ENCODE results near the gene MMP17.
"Not testable (repeated sequence)": the region's sequence is repeated elsewhere in the genome, so short reads cannot be mapped to it uniquely, and the experiment has no call there.

The MMP17 gene

DNA sequence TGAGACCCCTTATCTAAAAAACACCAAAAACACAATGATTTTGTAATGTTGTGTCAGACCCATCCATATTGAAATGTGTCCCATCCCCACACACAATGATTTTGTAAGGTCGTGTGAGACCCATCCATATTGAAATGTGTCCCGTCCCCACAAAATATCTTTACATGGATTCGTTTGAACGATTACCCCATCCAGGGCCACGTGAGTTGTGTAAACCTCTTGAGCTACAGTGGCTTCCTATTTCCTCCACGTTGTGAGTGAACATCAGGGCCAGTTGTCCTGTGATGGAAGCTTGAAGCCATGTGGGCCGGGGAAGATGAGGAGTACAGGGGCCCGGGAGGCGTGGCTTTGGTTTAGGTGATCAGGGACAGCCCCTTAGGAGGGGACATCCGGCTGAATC lies 39.3 kb downstream of the MMP17 start:
- CTCF ChIA-PET, result no interaction called here
- Mint-ChIP-seq H3K4me3 (no peak overlapping the region), H3K27ac (no peak overlapping the region), H3K9me3 (no peaks in the 10 kb centered on the region), H3K36me3 (no peaks in the 10 kb centered on the region), H3K4me1 (no peaks in the 10 kb centered on the region), H3K27me3 (no peaks in the 10 kb centered on the region)
- DNase-seq, result no peak

DNA sequence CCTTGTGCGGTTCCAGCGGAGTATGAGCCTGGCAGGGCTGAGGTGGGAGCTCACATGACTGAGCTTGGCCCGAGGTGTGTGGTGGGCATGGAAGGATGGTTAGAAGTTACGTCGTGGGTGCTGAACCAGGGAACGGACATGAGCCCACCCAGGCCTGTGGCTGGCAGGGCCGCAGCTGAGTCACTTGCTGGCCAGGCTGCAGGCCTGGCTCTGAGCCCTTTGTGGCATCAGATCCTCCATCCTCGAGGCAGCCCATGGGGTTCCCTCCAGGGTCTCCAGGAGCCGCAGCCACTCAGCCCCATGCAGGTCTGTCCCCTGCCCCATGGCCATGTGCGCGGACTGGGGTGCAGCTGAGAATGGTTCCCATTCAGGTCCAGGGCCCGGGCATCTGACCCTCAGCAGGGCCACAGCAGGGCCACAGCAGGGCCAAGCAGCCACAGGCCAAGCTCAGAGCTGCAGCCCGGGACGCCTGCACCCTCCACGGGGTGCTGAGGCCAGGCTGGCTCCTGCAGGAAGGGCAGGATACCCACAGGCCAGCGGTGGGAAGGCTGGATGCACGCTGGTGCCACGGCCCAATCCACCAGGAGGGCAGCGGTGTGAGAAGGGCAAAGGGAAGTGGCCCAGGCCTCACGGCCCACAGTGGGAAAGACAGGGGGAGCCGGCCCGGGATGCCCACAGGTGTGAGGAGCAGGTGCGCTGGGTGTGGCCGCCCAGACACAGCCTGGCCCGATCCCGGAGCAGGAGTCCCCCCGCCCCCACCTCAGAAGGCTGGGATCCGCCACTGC lies 39.9 kb downstream of the MMP17 start:
- Mint-ChIP-seq H3K9me3 (no peaks in the 10 kb centered on the region), H3K27ac (no peak overlapping the region), H3K4me3 (no peak overlapping the region), H3K27me3 (no peaks in the 10 kb centered on the region), H3K4me1 (no peaks in the 10 kb centered on the region), H3K36me3 (no peaks in the 10 kb centered on the region)
- CTCF ChIA-PET, result no interaction called here
- DNase-seq, result no peak

DNA sequence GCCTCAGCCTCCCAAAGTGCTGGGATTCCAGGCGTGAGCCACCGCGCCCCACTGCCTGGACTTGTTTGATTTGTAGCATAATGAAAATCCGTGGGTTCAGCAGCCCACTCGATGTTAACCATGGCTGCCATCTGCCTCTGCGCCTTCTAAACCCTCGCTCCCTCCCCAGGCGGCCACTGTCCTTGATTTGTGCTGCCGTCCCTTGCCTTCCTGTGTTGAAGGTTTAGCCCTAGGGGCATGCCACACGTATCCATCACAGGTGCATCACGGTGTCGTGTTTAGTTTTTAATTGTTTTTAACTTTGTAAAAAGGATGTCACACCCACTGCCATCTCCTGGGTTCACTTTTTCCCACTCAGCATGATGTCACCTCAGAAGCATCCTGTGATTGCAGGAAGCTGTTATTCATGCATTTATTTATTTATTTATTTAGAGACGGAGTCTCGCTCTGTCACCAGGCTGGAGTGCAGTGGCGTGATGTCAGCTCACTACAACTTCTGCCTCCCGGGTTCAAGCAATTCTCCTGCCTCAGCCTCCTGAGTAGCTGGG lies 41.8 kb downstream of the MMP17 start:
- Mint-ChIP-seq H3K4me1 (no peaks in the 10 kb centered on the region), H3K36me3 (no peaks in the 10 kb centered on the region), H3K27me3 (no peaks in the 10 kb centered on the region), H3K9me3 (peaks cover 7% of the 10 kb centered on the region), H3K4me3 (no peak overlapping the region), H3K27ac (no peak overlapping the region)
- DNase-seq, result no peak
- CTCF ChIA-PET, result interaction anchor here (0.9 kb wide), 1 partner anchor 40 kb away, joined by 4 read pairs; no protein-coding TSS in a partner anchor

DNA sequence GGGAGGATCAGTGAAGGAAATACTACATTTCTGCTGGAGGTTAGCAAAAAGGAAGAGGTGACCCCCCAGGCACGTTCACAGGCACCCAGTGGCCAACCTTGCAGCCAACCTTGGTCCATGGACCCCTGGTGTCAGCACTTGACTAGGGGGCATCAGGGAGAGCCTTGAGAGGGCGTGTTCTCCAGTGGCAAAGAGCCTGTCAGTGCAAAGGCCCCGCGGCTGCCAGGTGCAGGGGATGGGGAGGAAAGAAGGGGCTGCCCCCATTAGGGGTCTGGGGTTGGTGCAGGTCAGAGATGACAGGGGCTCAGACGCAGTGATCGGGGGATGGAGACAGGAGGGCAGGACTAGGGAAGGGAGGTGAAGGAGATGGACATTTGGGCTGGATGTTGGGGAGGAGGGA lies 43.5 kb downstream of the MMP17 start:
- Mint-ChIP-seq H3K27ac (no peak overlapping the region), H3K4me3 (no peak overlapping the region), H3K27me3 (peaks cover 7% of the 10 kb centered on the region), H3K4me1 (no peaks in the 10 kb centered on the region), H3K36me3 (no peaks in the 10 kb centered on the region), H3K9me3 (peaks cover 7% of the 10 kb centered on the region)
- CTCF ChIA-PET, result no interaction called here
- DNase-seq, result no peak

DNA sequence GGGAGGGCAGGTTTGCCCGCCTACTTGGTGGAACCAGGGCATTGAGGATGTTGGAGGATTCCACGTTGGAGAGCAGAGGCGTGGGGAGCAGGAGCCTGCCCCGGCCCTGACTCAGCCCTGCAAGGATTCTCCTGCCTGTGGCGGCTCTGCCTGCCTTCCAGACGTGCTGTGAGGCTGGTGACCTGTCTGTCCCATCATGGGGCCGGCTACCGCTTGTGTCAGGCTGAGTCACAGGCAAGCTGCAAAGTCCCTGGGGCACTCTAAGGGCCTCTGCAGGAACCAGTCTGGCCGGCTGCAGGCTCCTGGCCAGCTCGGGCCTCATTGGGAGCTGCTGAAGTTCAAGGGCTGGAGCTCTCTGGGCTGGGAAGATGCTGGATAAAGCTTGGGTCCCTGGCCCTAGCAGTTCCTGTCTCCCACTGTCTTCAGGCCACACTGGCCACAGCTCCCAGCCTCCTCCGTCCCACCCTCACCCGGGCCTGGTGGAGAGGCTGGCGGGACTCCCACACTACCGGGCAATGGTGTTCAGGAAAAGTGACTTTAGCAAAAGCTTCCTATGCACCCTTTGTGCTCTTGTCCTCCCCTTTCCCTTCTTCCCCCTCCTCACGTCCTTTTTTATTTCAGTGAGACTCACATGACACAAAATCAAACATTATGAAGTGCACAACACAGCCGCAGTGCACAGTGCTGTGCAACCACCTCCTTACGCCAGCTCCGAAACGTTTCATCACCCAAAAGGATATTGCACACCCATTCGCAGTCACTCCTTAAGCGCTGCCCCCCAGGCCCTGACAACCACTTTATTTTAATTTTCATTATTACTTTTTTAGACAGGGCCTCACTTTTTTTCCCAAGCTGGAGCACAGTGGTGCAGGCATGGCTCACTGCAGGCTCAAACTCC lies 44.2 kb downstream of the MMP17 start:
- Mint-ChIP-seq H3K36me3 (no peaks in the 10 kb centered on the region), H3K4me1 (no peaks in the 10 kb centered on the region), H3K9me3 (peaks cover 7% of the 10 kb centered on the region), H3K27me3 (peaks cover 11% of the 10 kb centered on the region), H3K27ac (no peak overlapping the region), H3K4me3 (no peak overlapping the region)
- DNase-seq, result no peak
- CTCF ChIA-PET, result no interaction called here

DNA sequence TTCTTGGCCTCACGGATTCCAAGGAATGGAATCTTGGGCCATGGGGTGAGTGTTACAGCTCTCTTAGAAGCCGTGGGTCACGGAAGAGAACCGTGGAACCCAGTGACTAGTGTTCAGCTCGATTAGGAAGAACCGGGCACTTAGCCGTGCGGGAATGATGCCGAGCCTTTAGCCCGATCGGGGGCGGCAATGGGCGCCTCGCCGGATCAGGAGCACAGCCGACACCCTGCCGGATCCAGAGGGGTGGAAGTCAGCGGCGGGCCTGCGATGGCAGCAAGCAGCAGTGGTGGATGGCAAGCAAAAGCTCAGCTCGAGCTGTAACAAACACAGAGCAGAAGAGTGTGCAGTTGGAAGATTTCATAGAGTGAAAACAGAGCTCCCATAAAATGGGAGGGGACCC lies 45.1 kb downstream of the MMP17 start:
- no peak for DNase-seq
- Mint-ChIP-seq H3K27me3 (peaks cover 11% of the 10 kb centered on the region), H3K4me1 (no peaks in the 10 kb centered on the region), H3K9me3 (peaks cover 7% of the 10 kb centered on the region), H3K36me3 (no peaks in the 10 kb centered on the region), H3K27ac (no peak overlapping the region), H3K4me3 (no peak overlapping the region)
- CTCF ChIA-PET, result no interaction called here

DNA sequence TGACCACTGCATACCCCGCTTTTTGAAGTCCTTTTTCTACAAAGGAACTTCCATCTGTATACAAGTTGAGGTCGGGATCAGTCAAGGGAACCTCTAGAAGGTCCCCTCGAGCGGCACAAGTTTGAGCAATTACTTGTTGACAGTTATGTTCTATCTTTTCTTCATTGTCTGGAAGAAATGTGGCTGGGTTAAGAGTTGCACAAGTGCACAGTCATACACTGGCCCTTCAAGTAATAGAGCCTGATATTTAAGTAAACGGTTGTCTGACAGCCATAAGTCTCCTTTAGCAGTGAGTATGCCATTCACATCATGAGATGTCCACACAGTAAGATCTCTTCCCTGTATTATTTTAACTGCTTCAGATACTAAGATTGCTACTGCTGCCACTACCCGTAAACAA lies 46.8 kb downstream of the MMP17 start:
- CTCF ChIA-PET, DNase-seq, H3K9me3 Mint-ChIP-seq, H3K36me3 Mint-ChIP-seq, H3K4me1 Mint-ChIP-seq, H3K27ac Mint-ChIP-seq, H3K4me3 Mint-ChIP-seq: not testable (repeated sequence)
- peaks cover 11% of the 10 kb centered on the region for H3K27me3 Mint-ChIP-seq

DNA sequence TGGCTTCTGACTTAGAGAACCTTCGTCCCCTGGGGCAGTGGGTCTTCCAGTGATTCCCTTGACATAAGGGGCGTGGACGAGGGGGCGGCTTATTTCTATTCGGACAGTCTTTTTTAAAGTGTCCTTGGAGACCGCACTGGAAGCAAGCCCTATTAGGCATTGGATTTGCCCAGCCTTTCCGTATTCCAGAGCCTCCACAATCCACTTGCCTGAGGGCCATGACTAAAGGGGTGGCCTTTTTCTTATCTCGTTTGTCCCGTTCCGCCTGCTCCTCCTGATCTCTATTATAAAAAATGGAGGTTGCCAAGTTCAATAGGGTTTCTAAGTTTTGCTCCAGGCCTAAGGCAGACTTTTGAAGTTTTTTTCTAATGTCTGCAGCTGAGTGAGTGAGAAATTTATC lies 49.0 kb downstream of the MMP17 start:
- H3K4me3 Mint-ChIP-seq, H3K36me3 Mint-ChIP-seq, CTCF ChIA-PET, H3K4me1 Mint-ChIP-seq, H3K9me3 Mint-ChIP-seq, H3K27ac Mint-ChIP-seq, DNase-seq: not testable (repeated sequence)
- peaks cover 16% of the 10 kb centered on the region for H3K27me3 Mint-ChIP-seq

DNA sequence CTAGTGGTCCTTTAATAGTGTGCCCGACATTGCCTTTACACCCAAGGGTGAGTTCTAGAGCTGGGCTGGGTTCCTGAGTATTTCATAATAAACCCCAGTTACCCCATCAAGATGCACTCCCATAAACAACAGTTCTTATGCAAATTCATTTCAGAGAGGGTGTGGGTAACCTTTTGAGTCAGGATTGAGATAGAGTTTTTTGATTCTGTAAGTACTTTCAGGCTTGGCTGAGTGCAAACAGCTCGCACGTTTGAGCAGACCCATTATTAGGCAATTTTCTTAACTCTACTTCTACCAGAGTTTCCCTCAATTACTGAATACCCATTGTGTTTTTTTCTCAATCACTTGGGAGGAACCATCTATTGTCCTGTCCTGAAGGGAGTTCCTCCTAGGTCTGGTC lies 50.2 kb downstream of the MMP17 start:
- peaks cover 16% of the 10 kb centered on the region for H3K27me3 Mint-ChIP-seq
- DNase-seq, H3K9me3 Mint-ChIP-seq, H3K27ac Mint-ChIP-seq, H3K4me1 Mint-ChIP-seq, H3K4me3 Mint-ChIP-seq, CTCF ChIA-PET, H3K36me3 Mint-ChIP-seq: not testable (repeated sequence)

DNA sequence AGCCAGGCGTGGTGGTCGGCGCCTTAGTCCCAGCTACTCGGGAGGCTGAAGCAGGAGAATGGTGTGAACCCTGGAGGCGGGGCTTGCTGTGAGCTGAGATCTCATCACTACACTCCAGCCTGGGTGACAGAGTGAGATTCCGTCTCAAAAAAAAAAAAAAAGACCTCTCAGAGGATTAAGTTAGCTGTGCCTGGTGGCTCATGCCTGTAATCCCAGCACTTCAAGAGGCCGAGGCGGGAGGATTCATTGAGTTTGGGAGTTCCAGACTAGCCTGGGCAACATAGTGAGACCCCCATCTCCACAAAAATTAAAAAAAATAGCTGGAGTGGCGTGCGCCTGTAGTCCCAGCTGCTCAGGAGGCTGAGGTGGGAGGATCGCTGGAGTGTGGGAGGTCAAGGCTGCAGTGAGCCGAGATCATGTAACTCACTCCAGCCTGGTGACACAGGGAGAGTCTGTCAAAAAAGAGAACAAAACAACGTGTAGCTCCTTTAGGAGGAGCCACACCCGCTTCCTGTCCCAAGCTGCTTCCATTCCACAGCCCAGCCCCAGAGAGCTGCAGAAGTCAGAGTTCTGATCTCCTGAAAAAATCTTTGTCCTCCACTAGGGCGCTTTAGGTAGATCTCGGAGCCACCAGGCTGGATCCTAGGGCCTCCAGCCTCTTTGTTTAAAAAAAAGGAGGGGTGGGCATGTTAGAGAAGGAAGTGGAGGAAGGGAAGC lies 54.8 kb downstream of the MMP17 start:
- peaks cover 6% of the 10 kb centered on the region for H3K9me3 Mint-ChIP-seq
- peaks cover 11% of the 10 kb centered on the region for H3K4me1 Mint-ChIP-seq
- no peak overlapping the region for H3K27ac Mint-ChIP-seq
- CTCF ChIA-PET, result no interaction called here
- no peaks in the 10 kb centered on the region for H3K36me3 Mint-ChIP-seq
- DNase-seq, result no peak
- H3K4me3 Mint-ChIP-seq, result no peak overlapping the region
- H3K27me3 Mint-ChIP-seq, result peaks cover 10% of the 10 kb centered on the region

DNA sequence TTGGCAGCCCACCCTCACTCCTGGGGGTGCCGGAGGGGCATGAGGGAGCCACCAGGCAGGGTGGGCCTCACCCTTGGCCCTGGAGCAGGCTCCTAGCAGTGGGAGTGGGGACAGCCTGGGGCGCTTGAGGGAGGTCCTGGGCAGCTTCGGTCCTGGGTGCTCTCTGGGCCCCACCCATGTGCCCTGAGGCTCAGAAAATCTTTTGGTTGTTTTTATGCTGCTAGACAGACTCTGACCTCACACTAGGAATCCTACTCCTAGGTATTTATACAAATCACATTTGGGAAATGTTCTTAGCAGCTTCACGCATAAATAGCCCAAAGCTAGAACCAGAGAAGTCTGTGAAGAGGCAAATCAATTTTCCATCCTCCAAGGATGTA lies 55.3 kb downstream of the MMP17 start:
- Mint-ChIP-seq H3K9me3 (peaks cover 6% of the 10 kb centered on the region), H3K4me3 (no peak overlapping the region), H3K27ac (no peak overlapping the region), H3K36me3 (no peaks in the 10 kb centered on the region), H3K4me1 (peaks cover 11% of the 10 kb centered on the region), H3K27me3 (peaks cover 13% of the 10 kb centered on the region)
- CTCF ChIA-PET, result no interaction called here
- DNase-seq, result no peak

DNA sequence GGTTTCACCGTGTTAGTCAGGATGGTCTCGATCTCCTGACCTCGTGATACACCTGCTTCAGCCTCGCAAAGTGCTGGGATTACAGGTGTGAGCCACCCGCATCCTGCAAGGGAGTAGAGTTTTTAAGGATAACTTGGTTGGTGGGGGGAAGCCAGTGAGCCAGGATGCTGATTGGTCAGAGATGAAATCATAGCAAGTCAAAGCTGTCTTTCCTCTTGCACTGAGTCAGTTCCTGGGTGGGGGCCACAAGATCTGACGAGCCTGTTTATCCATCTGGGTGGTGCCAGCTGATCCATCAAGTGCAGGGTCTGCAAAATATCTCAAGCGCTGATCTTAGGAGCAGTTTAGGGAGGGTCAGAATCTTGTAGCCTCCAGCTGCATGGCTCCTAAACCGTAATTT lies 56.9 kb downstream of the MMP17 start:
- H3K9me3 Mint-ChIP-seq, H3K36me3 Mint-ChIP-seq, CTCF ChIA-PET, DNase-seq, H3K4me3 Mint-ChIP-seq, H3K27ac Mint-ChIP-seq: not testable (repeated sequence)
- Mint-ChIP-seq H3K27me3 (peaks cover 25% of the 10 kb centered on the region), H3K4me1 (peaks cover 11% of the 10 kb centered on the region)

DNA sequence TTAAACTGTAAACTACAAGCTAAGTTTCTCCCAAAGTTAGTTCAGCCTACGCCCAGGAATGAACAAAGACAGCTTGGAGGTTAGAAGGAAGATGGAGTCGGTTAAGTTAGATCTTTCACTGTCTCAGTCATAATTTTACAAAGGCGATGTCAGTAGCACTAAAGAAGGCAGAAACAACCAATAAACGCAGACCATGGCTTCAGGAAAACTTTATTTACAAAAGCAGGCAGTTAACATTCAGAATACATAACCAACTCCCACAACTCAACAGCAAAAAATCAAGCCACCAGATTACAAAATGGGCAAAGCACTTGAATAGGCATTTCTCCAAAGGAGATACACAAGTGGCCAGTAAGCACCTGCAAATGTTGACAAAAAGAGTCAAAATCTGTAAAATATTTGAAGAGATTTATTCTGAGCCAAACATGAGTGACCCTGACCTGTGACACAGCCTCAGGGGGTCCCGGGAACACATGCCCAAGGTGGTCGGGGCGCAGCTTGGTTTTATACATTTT lies 57.4 kb downstream of the MMP17 start:
- H3K36me3 Mint-ChIP-seq, result no peaks in the 10 kb centered on the region
- CTCF ChIA-PET, result no interaction called here
- no peak overlapping the region for H3K4me3 Mint-ChIP-seq
- peaks cover 21% of the 10 kb centered on the region for H3K27me3 Mint-ChIP-seq
- no peak overlapping the region for H3K27ac Mint-ChIP-seq
- peaks cover 6% of the 10 kb centered on the region for H3K9me3 Mint-ChIP-seq
- DNase-seq, result no peak
- H3K4me1 Mint-ChIP-seq, result peaks cover 11% of the 10 kb centered on the region

DNA sequence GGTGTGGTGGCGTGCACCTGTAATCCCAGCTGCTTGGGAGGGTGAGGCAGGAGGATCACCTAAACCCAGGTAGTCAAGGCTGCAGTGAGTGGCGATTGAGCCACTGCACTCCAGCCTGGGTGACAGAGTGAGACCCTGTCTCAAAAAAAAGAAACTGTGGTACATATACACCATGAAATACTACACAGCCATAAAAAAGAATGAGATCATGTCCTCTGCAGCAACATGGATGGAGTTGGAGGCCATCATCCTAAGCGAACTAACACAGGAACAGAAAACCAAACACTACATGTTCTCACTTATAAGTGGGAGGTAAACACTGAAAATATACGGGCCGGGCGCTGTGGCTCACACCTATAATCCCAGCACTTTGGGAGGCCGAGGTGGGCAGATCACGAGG lies 63.5 kb downstream of the MMP17 start:
- CTCF ChIA-PET, H3K27ac Mint-ChIP-seq: not testable (repeated sequence)

More for the DNA sequence above, 63.5 kb downstream of the MMP17 start:
- H3K36me3 Mint-ChIP-seq, H3K4me1 Mint-ChIP-seq, DNase-seq, H3K9me3 Mint-ChIP-seq, H3K4me3 Mint-ChIP-seq: not testable (repeated sequence)
- peaks cover 15% of the 10 kb centered on the region for H3K27me3 Mint-ChIP-seq

Measured in activated naive CD4-positive, alpha-beta T cell treated with anti-CD3 and anti-CD28 coated beads, Interleukin-2, amount 10 ng/mL, durations not matched to agents 7 days and 5 days (primary cell).